Measurements from ENCODE around the gene ODF2.

DNA sequence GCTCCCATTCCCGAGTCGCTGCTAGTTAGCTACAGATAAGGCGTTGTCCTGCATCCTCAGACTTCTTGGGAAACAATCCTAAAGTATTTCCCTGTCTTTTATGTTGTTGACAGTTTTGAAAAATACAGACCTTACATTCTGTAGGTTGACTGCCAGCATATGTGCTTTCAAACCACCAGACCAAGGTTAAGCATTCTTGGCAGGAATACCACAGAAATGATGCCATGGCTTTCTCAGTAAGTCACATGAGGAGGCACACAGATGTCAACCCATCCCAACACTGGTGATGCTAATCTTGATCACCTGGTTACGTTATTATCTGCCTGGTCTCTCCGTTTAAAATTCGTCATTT, 49.6 kb downstream of the ODF2 start:
- TF ChIP-seq, protein P1, sequence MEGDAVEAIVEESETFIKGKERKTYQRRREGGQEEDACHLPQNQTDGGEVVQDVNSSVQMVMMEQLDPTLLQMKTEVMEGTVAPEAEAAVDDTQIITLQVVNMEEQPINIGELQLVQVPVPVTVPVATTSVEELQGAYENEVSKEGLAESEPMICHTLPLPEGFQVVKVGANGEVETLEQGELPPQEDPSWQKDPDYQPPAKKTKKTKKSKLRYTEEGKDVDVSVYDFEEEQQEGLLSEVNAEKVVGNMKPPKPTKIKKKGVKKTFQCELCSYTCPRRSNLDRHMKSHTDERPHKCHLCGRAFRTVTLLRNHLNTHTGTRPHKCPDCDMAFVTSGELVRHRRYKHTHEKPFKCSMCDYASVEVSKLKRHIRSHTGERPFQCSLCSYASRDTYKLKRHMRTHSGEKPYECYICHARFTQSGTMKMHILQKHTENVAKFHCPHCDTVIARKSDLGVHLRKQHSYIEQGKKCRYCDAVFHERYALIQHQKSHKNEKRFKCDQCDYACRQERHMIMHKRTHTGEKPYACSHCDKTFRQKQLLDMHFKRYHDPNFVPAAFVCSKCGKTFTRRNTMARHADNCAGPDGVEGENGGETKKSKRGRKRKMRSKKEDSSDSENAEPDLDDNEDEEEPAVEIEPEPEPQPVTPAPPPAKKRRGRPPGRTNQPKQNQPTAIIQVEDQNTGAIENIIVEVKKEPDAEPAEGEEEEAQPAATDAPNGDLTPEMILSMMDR (conservative IDR thresholded peaks at IDR 0.05; ENCODE audit: low read depth, low read length) = no peak
- no peak for TF ChIP-seq EZH2 (IDR thresholded peaks at IDR 0.05; ENCODE audit: borderline replicate concordance, low read depth, low read length, poor library complexity, severe bottlenecking)
